Activated CD4-positive, alpha-beta T cell treated with anti-CD3 and anti-CD28 coated beads for 4 hours (primary cell): ENCODE results near the gene TBC1D3L.
"Not testable (repeated sequence)": the region's sequence is repeated elsewhere in the genome, so short reads cannot be mapped to it uniquely, and the experiment has no call there.

Experiments used
- DNase-seq, 2 donors: peaks; one replicate each; pipeline ENCODE4 v3.0.0-alpha.2; 2020

TBC1D3L gene

GRCh38 chr17:37988960-37989359, at the start of gene TBC1D3L:
TSS of gene TBC1D3L (minus strand) at chr17:37989060. CDS start at chr17:37987520, 1,540 bp downstream.
- DNase-seq, result not testable (repeated sequence)

GRCh38 chr17:38003676-38004075, 14.8 kb upstream of the TBC1D3L start, which contains the start of gene TBC1D3D:
TSS of gene TBC1D3D (plus strand) at chr17:38003976. CDS start at chr17:38005561, 1,585 bp downstream.
- DNase-seq, result not testable (repeated sequence)
